Measurements from ENCODE around the gene TOP2A.

Gene TOP2A

GRCh38 chr17:40454613-40454995, 36.9 kb upstream of the TOP2A start:
- no peak overlapping the region for H3K27ac ChIP-seq
- no peaks in the 10 kb centered on the region for H3K27me3 ChIP-seq (replicated peaks)
- peaks cover 90% of the 10 kb centered on the region for H3K36me3 ChIP-seq (replicated peaks)
- no peak overlapping the region for H3K4me3 ChIP-seq (ENCODE audit: low read depth, low read length)
- no peak for DNase-seq
- in situ Hi-C loops (cut with HindIII; ENCODE audit: low pct_ligation_motif_present, low sequenced_read_pairs) = no loop called here
- TF ChIP-seq, protein P1, sequence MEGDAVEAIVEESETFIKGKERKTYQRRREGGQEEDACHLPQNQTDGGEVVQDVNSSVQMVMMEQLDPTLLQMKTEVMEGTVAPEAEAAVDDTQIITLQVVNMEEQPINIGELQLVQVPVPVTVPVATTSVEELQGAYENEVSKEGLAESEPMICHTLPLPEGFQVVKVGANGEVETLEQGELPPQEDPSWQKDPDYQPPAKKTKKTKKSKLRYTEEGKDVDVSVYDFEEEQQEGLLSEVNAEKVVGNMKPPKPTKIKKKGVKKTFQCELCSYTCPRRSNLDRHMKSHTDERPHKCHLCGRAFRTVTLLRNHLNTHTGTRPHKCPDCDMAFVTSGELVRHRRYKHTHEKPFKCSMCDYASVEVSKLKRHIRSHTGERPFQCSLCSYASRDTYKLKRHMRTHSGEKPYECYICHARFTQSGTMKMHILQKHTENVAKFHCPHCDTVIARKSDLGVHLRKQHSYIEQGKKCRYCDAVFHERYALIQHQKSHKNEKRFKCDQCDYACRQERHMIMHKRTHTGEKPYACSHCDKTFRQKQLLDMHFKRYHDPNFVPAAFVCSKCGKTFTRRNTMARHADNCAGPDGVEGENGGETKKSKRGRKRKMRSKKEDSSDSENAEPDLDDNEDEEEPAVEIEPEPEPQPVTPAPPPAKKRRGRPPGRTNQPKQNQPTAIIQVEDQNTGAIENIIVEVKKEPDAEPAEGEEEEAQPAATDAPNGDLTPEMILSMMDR (IDR thresholded peaks at IDR 0.05; ENCODE audit: low read depth, low read length, missing control alignments) = no peak

DNA sequence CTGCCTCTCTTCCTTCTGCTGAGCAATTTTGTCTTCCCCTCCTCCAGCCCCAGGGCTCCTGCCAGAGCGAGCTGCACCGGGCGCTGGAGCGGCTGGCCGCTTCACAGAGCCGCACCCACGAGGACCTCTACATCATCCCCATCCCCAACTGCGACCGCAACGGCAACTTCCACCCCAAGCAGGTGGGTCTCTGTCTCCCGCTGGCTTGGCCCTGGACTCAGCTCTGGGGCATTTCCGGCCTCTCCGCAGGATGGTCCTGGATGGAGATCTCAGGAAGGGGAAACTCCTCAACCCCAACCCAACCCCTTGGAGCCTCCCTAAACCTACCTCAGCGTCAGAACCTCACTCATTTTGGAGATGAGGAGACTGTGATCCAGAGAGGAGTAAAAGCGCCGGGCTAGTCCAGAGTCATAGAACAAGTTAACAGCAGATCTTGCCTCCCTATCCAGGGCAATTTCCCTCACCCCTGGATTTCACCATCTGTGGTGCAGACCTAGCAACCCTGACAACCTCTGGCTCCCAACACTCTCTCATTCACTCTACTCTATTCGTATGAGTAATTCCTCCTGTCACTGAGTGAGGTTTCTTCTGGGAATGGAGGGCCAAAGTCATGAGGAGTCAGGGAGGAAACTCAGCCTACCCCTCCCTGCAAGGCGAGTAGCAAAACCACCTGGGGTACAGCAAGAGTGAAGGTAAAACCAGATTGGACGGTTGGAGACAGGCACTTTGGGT, 36.4 kb upstream of the TOP2A start:
- Histone ChIP-seq H3K27me3 (replicated peaks) (no peaks in the 10 kb centered on the region), H3K4me3 (ENCODE audit: low read depth, low read length) (no peak overlapping the region), H3K27ac (no peak overlapping the region), H3K36me3 (replicated peaks) (peaks cover 88% of the 10 kb centered on the region)
- DNase-seq = no peak
- in situ Hi-C loops (cut with HindIII; ENCODE audit: low pct_ligation_motif_present, low sequenced_read_pairs) = no loop called here
- TF ChIP-seq, protein P1 (IDR thresholded peaks at IDR 0.05; ENCODE audit: low read depth, low read length, missing control alignments) = no peak

DNA sequence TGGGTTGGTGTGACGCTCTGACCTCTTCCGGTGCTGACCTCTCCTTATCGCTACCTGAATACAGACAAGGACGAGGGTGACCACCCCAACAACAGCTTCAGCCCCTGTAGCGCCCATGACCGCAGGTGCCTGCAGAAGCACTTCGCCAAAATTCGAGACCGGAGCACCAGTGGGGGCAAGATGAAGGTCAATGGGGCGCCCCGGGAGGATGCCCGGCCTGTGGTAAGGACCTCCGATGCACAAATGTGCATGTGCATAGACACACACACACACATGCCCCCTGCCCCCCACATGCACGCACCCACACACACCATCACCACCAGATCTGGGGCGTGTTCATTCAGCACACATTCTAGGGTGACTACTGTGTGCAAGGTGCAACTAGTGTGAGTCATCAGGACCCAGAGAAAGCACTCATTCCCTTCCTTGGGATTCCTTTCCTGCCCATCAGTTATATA, 35.3 kb upstream of the TOP2A start:
- Histone ChIP-seq H3K36me3 (replicated peaks) (peaks cover 88% of the 10 kb centered on the region), H3K27me3 (replicated peaks) (no peaks in the 10 kb centered on the region), H3K27ac (peak overlapping the region; percentile 60), H3K4me3 (ENCODE audit: low read depth, low read length) (no peak overlapping the region)
- no peak for DNase-seq
- in situ Hi-C loops (cut with HindIII; ENCODE audit: low pct_ligation_motif_present, low sequenced_read_pairs) = no loop called here
- TF ChIP-seq, protein P1 (IDR thresholded peaks at IDR 0.05; ENCODE audit: low read depth, low read length, missing control alignments) = no peak

GRCh38 chr17:40452216-40452787, 34.6 kb upstream of the TOP2A start:
- H3K27me3 ChIP-seq (replicated peaks) = no peaks in the 10 kb centered on the region
- DNase-seq = peak; percentile 79

DNA sequence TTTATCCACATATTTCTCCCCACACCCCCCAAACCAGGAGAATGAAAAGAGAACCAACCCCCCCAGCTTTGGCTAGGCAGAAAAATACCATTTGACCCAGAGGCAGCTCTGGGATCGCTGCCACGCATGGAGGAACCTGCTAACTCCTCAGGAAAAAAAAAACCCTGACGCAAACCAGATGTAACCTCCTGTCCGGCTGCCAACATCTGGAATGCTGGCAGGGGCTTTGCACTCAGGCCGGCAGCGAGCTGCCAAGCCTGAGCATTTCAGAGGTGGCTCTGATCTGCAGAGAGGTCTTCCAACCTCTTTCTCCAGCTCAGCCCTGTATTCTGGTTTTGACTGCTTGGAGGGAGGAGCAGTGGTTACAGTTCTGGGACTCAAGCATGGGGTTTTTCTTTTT, 33.7 kb upstream of the TOP2A start:
- H3K27ac ChIP-seq = peak overlapping the region; percentile 60
- DNase-seq = no peak
- no peaks in the 10 kb centered on the region for H3K27me3 ChIP-seq (replicated peaks)
- in situ Hi-C loops (cut with HindIII; ENCODE audit: low pct_ligation_motif_present, low sequenced_read_pairs) = no loop called here
- peaks cover 87% of the 10 kb centered on the region for H3K36me3 ChIP-seq (replicated peaks)
- H3K4me3 ChIP-seq (ENCODE audit: low read depth, low read length) = no peak overlapping the region
- TF ChIP-seq, protein P1 (IDR thresholded peaks at IDR 0.05; ENCODE audit: low read depth, low read length, missing control alignments) = no peak

More at GRCh38 chr17:40452216-40452787, 34.6 kb upstream of the TOP2A start:
- TF ChIP-seq, protein P1 (IDR thresholded peaks at IDR 0.05; ENCODE audit: low read depth, low read length, missing control alignments) = peak; percentile 5
- in situ Hi-C loops (cut with HindIII; ENCODE audit: low pct_ligation_motif_present, low sequenced_read_pairs) = no loop called here
- Histone ChIP-seq H3K27ac (peak overlapping the region; percentile 60), H3K36me3 (replicated peaks) (peaks cover 87% of the 10 kb centered on the region), H3K4me3 (ENCODE audit: low read depth, low read length) (no peak overlapping the region)
